Activated CD4-positive, alpha-beta T cell treated with anti-CD3 and anti-CD28 coated beads, Interleukin-2, amount 50 U/mL, for 16 hours (primary cell): ENCODE measurements around the gene ARF1.
"Not testable (repeated sequence)": the region's sequence is repeated elsewhere in the genome, so short reads cannot be mapped to it uniquely, and the experiment has no call there.

Experiments used
- DNase-seq: peaks from one replicate; pipeline ENCODE4 v3.0.0-alpha.2; 2020

The ARF1 gene

DNA sequence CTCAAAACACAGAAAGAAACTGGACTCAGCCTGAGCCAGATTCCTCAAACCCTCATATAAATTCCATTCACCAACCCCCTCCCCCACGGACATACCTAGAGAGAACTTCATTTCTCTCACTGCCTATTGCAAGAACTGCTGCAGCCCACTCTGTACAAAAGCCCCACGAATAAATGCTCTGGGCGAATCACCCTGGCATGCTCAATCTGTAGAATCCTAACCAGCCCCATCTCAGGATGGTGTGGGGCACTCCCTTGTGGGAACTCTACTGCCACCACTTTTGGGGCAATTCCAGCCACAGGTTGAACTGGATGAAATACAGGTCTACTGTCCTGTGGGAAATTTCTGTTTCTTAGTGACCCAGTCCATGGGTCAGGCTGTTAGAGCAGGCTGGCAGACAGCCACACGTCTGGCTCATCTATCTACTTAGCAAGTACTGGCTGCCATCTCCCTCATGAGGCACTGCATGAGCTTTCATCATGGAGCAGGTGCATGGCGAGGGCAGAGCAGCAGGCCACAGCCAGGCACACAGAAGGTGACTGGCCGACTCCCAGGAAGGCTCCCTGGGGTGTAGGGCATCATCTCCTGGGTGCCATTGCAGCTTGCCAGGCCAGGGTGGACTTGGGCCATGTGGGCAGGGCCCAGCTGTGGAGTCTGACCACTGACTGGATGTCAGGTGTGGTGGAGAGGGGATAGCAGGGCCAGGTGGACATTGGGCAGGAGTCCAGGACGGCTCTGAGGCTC is 22.2 kb downstream of the ARF1 start:
- DNase-seq = no peak

DNA sequence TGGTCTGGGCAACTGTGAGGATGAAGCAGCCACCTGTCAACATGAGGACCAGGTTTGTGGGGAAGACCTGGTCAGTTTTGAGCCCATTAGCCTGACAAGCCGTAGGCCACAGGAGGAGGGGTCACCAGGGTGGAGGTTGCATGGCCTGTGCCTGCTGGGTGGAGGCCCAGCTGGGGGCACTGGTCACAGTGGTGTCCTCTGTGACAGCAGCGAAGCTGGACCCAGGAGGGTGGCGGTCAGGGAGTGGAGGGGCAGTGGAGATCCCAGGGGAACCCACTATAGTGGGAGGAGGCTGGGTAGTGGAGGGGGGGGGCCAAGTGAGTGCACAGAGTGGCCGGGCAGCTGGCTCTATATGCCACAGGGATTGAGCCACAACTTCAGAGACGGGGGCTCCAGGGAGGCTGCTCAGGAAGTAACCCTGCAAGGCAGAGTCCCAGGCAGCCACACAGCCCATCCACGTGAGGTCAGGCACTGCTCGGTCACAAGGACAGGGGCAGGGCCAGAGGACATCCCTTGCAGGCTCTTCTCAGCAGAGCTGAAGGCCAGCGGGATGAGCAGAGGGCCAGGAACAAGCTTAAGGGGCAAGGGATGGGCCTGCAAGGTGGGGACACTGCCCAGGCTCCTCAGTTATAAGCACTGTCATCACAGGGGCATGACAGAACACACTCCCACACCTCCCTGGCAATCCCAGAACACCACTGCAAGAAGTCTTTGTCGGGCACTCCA is 22.9 kb downstream of the ARF1 start:
- DNase-seq = no peak

DNA sequence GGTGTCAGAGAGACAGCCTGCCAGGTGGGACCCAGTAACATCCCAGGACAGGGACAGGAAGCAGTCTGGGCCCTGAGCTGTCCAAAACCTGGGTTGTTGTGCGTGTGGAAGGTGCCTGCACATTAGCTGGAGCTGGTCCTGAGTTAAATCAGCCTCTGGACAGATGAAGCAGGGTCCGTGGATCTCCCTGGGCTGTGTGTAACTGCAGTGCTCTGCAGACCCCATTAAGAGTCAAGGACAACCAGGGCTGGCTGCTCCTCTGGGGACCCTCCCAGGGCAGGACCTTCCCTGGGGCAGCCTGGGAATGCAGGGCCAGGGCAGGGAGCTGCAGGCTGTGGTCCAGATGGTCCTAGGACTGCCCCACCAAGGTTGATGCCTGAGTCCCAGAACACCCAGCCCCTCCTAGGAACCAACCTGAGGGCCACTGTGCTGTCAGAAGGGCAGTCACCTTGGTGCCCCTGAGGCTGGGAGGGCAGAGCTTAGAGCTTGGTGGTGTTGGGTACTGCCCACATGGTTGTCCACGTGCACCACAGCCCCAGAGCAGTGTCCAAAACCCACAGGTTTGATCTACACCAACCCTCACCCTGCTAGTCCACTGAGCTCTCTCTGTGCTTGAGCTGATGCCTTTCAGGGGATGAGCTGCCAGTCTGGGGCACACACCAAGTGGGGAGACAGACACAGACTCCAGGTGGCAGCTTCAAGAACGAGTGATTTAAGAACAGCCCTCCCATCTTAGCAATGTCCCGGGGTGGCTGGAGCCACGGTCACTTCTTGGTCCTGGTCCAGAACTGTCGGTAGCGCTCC is 23.7 kb downstream of the ARF1 start:
- DNase-seq = no peak

DNA sequence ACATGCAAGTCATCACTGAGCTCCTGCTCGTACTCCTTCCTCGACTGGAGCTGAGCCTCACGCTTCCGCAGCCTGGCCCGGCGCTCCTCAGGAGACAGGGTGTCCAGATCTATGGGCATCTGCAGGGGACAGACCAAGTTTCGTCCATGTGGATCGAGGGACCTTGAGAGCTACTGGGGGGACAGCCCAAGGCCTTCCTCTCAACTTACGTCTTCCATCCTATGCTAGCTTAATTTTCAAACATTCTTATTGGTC is 24.2 kb downstream of the ARF1 start:
- DNase-seq = no peak

DNA sequence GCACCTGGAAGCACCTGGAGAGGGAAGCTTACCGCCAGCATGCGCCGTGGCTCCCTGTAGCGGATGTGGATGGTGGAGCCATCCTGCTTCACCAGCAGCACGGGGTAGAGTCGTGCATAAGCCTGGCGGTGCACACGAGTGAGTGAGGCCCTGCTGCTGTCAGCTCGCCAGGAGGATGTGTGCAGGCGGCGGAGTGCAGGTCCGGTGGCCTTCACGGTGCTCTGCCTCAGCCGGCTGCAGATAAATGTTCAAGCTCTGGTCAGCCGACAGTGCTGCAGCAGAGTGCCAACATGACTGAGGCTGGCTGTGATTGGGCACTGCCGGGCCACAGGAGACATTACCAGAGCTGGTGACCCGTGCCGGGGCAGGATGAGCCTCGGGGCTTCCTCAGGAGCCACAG is 25.1 kb downstream of the ARF1 start:
- no peak for DNase-seq

DNA sequence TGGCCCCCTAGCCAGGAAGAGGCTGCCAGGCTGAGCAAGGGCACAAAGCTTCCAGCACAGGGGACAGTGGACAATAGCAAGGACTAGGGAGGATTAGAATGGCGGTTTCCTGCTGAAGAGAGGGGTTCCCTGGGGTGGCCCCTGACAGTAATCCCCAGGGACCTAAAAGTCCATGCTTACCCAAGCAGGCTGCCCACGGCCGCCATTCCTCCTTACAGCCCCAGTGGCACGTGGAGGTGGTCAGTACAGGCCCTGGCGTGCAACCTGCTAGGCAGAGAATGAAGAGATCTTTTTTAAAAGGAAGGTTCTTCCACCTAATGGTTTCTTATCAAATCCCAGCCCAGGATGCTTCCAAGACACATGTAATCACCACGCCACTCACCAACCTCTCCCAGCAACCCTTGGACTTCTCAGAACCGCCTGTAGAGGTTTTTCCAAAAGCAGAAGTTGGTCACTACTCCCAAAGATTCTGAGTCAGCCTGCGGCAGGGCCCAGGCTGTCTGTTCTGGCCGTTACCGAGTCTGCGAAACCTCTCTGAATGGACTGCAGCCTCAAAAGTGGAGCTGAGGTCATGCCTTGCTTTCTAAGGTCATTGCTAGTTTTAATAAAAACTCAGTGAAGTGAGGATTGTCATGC is 25.7 kb downstream of the ARF1 start:
- no peak for DNase-seq

DNA sequence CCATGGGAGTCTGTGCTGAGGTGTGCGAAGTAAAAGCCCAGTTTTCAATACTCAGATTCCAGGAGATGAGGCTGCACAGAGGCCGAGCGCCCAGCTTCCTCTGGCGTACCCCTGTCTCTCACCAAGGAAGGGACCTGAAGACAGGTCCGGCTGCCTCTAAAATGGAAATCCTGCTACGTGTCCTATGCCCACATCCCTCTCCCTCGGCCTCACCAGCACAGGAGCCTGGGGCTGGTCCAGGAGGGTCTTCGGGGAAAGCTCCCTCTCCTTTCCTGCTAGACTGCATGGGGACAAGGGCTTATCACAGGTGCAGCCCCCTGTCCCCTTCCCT is 26.2 kb downstream of the ARF1 start:
- no peak for DNase-seq

DNA sequence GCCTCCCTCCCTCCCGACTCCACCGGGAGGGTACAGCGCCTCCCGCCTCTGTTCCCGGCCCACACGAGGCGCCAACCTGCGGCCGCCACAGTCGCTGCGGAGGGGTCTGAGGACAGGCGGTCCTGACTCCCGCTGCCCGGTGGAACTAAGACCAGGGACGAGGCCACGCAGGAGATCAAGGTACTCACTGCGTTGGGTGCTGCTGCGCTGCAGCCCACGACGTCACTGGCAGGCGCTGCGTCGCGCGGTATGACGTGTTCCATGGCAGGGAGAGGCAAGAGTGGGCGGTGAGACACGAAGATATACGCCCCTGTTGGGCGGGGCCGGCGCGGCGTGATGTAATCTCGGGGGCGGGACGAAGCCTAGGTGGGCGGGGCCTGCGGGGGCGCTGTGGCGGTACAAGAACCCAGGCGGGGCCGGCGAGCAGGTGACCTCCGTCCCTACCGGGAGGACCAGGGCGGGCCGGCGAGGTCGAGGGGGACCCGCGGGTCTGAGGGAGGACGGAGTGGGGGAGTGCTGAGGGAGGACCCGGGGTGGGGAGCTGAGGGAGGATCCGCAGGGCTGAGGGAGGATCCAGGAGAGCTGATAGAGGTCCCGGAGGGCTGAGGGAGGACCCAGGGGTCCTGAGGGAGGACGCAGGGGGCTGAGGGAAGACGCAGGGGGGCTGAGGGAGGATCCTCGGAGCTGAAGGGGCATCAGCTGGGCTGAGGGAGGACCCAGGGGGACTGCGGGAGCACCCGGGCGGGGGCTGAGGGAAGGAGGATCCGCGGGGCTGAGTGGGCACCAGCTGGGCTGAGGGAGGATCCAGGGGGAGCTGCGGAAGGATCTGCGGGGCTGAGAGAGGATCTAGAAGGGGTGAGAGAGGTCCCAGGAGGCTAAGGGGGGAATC is 26.8 kb downstream of the ARF1 start, which contains the start of gene MRPL55:
Gene MRPL55, minus strand, starts transcription at position 227 of the 889 bp plus-strand sequence. CDS start 1,039 bp downstream, outside the sequence.
- DNase-seq = peak; percentile 98

DNA sequence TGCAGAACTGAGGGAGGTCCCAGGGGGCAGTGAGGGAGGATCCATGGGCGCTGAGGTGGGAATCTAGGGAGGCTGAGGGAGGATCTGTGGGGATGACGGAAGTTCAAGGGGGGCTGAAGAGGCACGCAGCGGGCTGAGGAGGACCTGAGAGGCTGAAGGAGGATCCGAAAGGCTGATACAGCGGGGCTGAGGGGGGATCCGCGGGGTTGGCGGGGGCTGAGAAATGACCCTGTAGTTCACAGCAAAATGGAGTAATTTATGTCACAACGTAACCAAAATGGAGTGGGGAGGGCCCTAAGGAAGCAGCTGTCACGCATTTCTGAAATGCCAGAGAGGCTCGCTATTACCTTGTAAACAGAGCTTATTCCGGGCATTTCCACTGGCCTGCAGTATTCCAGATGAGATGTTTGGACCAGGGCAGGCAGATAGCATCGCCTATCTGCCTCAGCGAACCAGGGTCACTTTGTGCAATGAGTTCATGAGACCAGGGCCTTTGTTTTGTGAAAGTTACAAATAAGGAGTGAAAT is 27.5 kb downstream of the ARF1 start:
- DNase-seq = no peak

DNA sequence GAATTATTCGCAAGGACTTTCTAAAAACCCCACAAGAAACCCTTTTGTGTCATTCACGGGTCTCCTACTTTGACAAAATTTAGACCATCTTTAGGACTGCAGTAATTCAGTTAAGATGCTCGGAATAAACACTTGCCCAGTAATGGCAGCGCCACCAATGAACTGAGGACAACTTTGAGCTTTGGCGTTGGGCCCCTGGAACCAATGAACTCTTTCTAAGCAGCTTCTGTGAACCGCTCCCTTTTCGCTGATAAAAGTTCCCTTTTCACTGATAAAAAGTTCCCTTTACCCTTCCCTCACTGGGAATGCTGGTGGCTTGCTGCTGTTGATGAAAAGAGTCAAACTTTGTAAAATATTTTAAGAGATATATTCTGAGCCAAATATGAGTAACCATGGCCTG is 28.0 kb downstream of the ARF1 start:
- DNase-seq = no peak

DNA sequence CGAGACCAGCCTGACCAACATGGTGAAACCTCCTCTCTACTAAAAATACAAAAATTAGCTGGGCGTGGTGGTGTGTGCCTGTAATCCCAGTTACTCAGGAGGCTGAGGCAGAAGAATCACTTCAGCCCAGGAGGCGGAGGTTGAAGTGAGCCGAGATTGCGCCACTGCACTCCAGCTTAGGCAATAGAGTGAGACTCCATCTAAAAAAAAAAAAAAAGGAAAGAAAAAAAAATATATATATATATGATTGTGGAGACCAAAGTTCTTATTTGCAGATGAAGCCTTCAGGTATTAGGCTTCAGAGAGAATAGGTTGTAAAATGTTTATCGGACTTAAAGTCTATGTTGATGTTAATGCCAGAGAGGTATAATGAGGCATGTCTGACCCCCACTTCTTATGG is 28.8 kb downstream of the ARF1 start:
- not testable (repeated sequence) for DNase-seq

DNA sequence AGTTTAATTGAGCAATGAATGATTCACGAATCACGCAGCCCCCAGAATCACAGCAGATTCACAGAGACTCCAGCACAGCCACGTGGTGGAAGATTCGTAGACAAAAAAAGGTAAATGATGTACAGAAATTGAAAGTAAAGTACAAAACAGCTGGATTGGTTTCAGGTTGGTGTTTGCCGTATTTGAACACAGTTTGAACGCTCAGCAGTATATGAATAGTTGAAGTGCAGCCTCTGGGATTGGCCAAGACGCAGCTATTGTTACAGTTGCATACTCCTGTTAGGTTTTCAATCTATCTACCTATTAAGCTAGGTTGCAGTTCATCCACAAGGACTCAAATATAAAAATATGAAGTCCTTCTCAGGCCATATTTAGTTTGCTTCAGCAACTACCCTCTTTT is 29.7 kb downstream of the ARF1 start:
- DNase-seq = no peak

DNA sequence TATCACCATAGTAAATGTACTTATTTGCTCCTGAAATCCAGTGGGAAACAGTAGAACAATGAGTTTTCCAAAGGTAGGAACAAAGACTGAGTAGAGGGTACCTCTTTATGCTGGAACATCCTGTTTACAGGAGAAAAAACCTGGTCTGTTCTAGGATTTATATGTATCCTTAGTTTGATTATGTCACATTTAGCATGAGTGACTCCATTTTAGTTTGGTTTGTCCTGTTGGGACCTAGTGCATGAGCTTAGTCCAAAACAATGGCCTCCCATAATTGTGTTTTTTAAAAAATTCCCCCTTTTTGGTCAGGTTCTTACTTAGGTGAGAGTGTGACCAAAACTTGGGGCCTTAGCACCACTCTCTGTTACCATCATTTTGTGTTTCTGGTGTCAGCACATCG is 30.1 kb downstream of the ARF1 start:
- DNase-seq = no peak

DNA sequence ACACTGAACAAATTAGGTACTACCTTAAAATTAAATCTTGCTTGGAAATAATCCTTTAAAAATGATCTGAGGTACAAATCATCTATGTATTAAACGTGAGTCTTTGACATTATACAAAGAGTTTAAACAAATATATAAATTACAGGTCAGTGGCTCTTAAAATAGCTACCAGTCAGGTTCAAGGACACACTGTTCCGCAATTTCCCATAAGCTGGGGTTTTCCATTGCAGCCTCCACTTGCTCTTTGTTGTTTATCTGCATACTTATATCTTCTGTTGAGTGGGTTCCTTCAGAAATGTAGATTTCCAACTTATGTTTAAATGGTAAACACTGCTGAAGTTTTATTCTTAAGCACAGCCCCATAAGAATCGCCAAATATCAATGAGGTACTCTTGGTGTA is 32.3 kb downstream of the ARF1 start:
- DNase-seq = no peak

DNA sequence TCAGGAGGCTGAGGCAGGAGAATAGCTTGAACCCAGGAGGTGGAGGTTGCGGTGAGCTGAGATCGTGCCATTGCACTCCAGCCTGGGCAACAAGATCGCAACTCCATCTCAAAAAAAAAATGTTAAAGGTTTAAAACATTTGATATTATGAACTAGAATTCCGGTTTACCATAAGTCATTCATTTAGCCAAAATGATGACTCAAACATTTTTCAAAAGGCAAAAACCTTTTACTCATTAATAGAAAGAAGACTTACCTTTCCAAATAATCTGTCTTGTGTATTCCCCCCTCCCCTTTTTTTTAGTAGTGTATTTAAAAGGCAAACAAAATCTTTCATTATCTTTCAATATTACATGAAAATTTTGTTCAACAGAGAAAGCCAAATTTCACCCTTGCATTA is 34.8 kb downstream of the ARF1 start:
- no peak for DNase-seq

DNA sequence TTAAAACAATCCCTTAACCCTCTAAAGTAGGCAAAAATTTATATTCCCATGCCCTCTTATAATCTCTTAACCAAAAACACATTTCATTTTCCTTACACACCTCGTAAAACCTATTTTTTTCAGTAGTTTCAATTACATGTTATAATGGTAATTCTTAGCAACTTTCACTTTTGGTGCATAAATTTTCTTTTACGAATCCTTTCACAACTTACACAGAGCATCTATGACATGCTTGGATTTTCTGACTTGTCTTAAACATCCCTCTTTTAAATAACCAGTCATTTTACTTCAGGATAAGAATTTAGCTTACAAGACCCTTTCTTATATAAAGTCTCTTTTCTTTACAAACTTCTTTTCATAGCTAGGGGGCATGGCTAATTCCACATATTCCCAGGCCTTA is 35.5 kb downstream of the ARF1 start:
- no peak for DNase-seq

DNA sequence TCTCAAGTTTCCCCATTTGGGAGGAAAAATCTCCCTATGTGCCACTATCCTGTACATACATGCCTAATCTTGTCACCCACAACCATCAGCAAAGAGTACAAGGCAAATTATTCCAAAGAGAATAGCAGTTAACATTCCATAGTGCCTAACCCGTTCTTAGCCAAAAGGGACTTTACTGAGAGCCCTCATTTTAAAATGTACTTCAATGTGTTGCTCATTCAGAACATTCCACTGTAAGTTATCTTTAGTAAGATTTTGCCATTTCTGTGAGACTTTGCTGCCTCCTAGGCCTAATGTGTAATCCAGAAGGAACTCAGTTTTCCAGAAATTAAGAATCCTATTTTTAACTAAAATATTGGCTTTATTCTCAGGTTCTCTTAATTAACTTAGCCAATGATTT is 37.8 kb downstream of the ARF1 start:
- DNase-seq = no peak

DNA sequence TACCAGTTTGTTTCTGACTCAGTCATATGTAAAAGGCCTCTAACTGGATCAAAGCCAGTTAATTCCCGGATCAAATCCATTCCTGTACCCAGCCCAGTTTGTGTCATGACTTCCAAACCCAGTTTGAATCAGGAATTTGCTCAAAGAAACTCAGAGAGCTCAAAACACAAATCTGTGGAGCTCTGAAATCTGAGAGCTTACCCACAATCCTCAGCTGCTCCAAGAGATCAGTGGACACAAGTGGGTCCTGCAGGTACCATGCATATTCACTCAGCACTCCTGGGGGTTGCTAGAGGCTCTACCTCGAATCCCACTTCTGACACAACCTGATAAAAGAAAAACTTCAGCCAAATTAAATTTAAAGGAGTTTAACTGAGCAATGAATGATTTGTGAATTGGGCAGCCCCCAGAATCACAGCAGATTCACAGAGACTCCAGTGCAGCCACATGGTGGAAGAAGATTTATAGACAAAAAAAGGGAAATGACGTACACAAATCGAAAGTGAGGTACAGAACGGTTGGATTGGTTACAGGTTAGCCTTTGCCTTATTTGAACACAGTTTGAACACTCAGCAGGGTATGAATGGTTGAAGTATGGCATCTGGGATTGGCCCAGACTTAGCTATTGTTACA is 38.5 kb downstream of the ARF1 start:
- DNase-seq = no peak

DNA sequence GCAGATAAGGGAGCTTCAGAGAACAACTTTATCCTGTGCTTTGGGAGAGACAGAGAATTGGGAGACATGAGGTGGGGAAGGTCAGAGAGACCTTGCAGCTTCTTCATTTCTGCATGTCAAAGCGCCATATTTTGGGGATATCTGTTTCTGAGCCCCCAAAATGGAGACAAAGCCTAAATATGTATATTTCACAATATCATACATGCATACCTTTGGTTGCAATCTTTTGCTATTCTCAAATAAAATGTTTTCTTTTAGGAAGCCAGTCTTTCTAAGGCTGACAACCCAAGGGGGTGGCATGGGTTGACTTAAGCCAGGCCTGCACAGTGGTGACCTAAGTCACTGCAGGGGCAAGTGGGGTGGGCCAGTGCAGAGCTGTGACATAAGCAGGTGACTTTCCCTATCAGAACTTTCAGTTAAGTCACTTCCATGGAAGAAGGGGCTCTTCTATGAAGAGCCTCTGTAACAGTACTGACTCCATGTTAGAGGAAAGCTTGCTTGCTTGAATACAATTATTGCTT is 40.5 kb downstream of the ARF1 start:
- DNase-seq = no peak

DNA sequence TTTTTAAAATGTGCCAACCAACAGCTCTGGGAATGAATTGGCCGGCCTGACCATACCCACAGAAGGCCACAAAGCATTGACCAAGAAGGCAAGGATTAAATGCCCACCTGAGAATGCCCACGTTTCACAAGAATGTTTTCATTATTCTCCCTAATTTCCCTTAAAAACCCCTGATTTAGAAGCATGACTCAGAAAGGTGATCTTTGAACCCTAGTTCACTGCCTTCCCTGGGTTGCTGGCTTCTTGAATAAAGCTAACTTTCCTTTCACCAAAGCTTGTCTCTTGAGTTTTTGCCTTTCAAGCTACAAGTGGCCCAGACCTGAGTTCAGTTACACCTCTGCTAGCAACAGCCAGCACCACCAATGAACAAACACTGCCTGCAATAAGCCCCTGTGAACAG is 41.0 kb downstream of the ARF1 start:
- DNase-seq = no peak

DNA sequence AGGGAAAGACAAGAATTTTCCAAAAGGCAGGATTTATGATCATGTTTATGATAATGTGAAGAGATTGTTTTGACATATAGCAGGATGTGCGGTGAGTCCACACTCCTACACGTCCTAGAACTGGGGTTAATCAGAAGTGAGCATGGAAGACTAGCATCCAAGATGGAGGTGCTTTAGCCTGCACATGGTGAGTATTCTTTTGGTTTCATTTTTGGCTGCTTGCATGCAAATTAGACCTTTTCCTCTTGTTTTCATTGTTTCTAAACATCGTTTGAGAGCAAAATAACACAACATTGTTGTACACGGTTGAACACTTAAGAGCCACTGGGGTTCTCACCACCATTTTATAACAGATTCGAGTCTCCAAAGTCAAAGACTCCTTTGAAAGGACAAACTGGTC is 42.7 kb downstream of the ARF1 start:
- no peak for DNase-seq

DNA sequence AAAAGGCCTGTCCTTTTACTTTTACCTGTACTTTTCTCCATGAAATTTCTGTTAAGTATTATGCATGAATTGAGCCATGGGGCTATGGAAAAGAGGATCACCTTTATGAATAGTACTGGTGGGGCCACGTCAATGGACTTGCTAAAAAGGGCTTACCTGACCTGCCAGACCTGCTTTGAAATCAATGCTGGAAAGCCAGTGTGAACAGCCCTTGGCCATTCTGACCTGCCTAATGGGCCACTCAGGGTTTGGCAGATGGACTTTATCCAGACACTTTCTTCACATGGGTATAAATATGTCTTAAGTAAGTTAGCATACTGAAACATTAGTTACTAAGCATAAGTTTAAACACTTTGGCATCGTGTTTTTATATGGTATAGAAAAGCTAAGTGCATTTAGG is 49.3 kb downstream of the ARF1 start:
- DNase-seq = no peak
